Psoas muscle (tissue), 8 donors: Measurements from ENCODE around the gene CYP1B1. TPM values are rescaled to one million over a fixed set of nuclear protein-coding genes. Genes with fewer than 3 reads are reported as not detected.
A peak's percentile ranks its signal among the peaks of the same experiment; 100 is the strongest.
"Not testable (repeated sequence)": the region's sequence is repeated elsewhere in the genome, so short reads cannot be mapped to it uniquely, and the experiment has no call there.

Experiments used
- ATAC-seq, 4 donors: fragments of 200-7000 bp; cut with Tn5 transposase; one replicate each; pipeline ENCODE4 v1.9.1; 2020; ENCODE audit warnings: moderate library complexity in 3 of 4, mild to moderate bottlenecking in 2 of 4
- DNase-seq, 2 donors: peaks; one replicate each; pipeline ENCODE4 v3.0.0-alpha.2; 2020
- H3K27ac ChIP-seq: fragments of 200-600 bp; one replicate; pipeline ENCODE4 v1.8.0; 2022
- H3K27me3 ChIP-seq, 3 donors: fragments of 200-600 bp in 1 of 3; one replicate each; pipeline versions ENCODE4 v1.6.1 to v1.8.0; 2013 to 2022; ENCODE audit warnings: low read length in 2 of 3, mild to moderate bottlenecking in 2 of 3, moderate library complexity in 1 of 3; ENCODE audit not compliant: insufficient read depth in 3 of 3
- H3K36me3 ChIP-seq, 2 donors: fragments of 200-600 bp in 1 of 2; one replicate each; pipeline versions ENCODE4 v1.6.1 to v1.8.0; 2013 to 2022; ENCODE audit warnings: low read depth in 1 of 2, mild to moderate bottlenecking in 1 of 2, moderate library complexity in 1 of 2; ENCODE audit not compliant: insufficient read depth in 1 of 2
- H3K4me1 ChIP-seq: fragments of 200-600 bp; one replicate; pipeline ENCODE4 v1.8.0; 2022
- H3K4me3 ChIP-seq: fragments of 200-600 bp; one replicate; pipeline ENCODE4 v1.8.0; 2022; ENCODE audit warnings: mild to moderate bottlenecking
- H3K9me3 ChIP-seq: fragments of 200-600 bp; one replicate; pipeline ENCODE4 v1.8.0; 2022
- CTCF ChIP-seq: fragments of 200-600 bp; IDR thresholded peaks from one replicate; pipeline ENCODE4 v1.8.0; 2022; ENCODE audit warnings: antibody characterized with exemption
- WGBS, 3 donors: extraction: QIAGEN DNeasy Blood & Tissue Kit; methylation state at CpG; one replicate each; pipeline versions ENCODE4 v1.1.6 to v1.1.7; 2013; 5-methylcytosine and 5-hydroxymethylcytosine counted together
- intact Hi-C, 2 donors: fragments of 100-400 bp; cut with DNase I; formaldehyde crosslinking; loops; one replicate each; pipeline versions ENCODE4 v1.11.0 to v1.14.2; 2022
- polyA plus RNA-seq, 3 donors: library from polyadenylated mRNA; stranded (reverse); fragments of 200-250 nt; gene quantifications; one replicate each; pipeline ENCODE4 v1.2.3, GENCODE V29; 2013
- total RNA-seq, 4 donors: library from RNA; stranded (reverse); fragmentation: NEBNext Ultra II Directional in 2 of 4; extraction: Animal tissue kit (Norgen Biotek cat#: 25700) in 2 of 4; gene quantifications; one replicate each; pipeline versions ENCODE4 v1.2.1 to v1.2.4, GENCODE V29; 2021 to 2023
- donor health status: healthy with polysubstance abuse.
- donor health status: DM: no; HTN: no; CAD: no; lungs with moderate emphysema.
- donor health status: Bipolar disorder and iron deficiency.
- donor health status: healthy.
- donor health status: DM: yes; HTN: yes; CAD: no.
- donor health status: DM: no; HTN: no; CAD: no.
- donor health status: DM: no; HTN: no; CAD: no.
- donor health status: DM: yes; HTN: yes; CAD: no.

The CYP1B1 gene
- total and polyA plus RNA-seq, 7 donors = 1.1 to 53.1 (median 6.8) TPM

- ATAC-seq, DNase-seq, H3K4me3 ChIP-seq, H3K27ac ChIP-seq, intact Hi-C loops, H3K9me3 ChIP-seq, H3K4me1 ChIP-seq, H3K27me3 ChIP-seq, H3K36me3 ChIP-seq: not testable (repeated sequence)
- 81 to 87% (median 82%) methylated on average over 9 of the region's 9 CpGs for WGBS, 3 donors
These were observed 6.8 kb upstream of the CYP1B1 start for GRCh38 chr2:38082727-38083126.

GRCh38 chr2:38080346-38080745, 4.4 kb upstream of the CYP1B1 start:
- no peak overlapping the region for H3K4me3 ChIP-seq
- intact Hi-C loops = no loop called here
- TF ChIP-seq CTCF = no peak
- DNase-seq (no peak), ATAC-seq (no peak)
- 74 to 93% (median 89%) methylated on average over 3 of the region's 3 CpGs for WGBS, 3 donors
- H3K27me3 ChIP-seq = peaks cover 0 to 9% (median 9%) of the 10 kb centered on the region in 3 donors
- H3K9me3 ChIP-seq = no peaks in the 10 kb centered on the region
- no peaks in the 10 kb centered on the region for H3K36me3 ChIP-seq
- H3K4me1 ChIP-seq = peaks cover 8% of the 10 kb centered on the region
- no peak overlapping the region for H3K27ac ChIP-seq

- 70 to 83% (median 80%) methylated on average over 11 of the region's 11 CpGs for WGBS, 3 donors
- TF ChIP-seq CTCF = no peak
- Histone ChIP-seq H3K27ac (no peak overlapping the region), H3K36me3 (no peaks in the 10 kb centered on the region), H3K4me1 (peaks cover 15% of the 10 kb centered on the region), H3K9me3 (no peaks in the 10 kb centered on the region), H3K4me3 (no peak overlapping the region), H3K27me3 (peaks cover 0 to 19% (median 17%) of the 10 kb centered on the region in 3 donors)
- DNase-seq (no peak), ATAC-seq (no peak)
- intact Hi-C loops = loop anchor here in 1 of 2 donors (10.0 kb wide), 1 partner anchor 95 kb away; no protein-coding TSS in a partner anchor
These were observed 3.4 kb upstream of the CYP1B1 start for GRCh38 chr2:38079116-38080052.

- WGBS, 3 donors = 26 to 31% (median 30%) methylated on average over 12 of the region's 12 CpGs
- Histone ChIP-seq H3K4me1 (peaks cover 25% of the 10 kb centered on the region), H3K36me3 (no peaks in the 10 kb centered on the region), H3K4me3 (peak overlapping the region; percentile 70), H3K27me3 (peaks cover 0 to 34% (median 25%) of the 10 kb centered on the region in 3 donors), H3K27ac (peak overlapping the region; percentile 77), H3K9me3 (no peaks in the 10 kb centered on the region)
- TF ChIP-seq CTCF = no peak
- intact Hi-C loops = loop anchor here in 1 of 2 donors (10.0 kb wide), 1 partner anchor 93 kb away; no protein-coding TSS in a partner anchor
- DNase-seq (no peak), ATAC-seq (no peak)
These were observed 1.4 kb upstream of the CYP1B1 start for GRCh38 chr2:38077431-38077769.

- intact Hi-C loops = loop anchor here in 1 of 2 donors (1.0 to 10.0 kb wide), 2 partner anchors 92 to 197 kb away; no protein-coding TSS in a partner anchor
- Histone ChIP-seq H3K4me1 (peaks cover 25% of the 10 kb centered on the region), H3K4me3 (peak overlapping the region; percentile 70), H3K27me3 (peaks cover 0 to 34% (median 25%) of the 10 kb centered on the region in 3 donors), H3K27ac (peak overlapping the region; percentile 77), H3K36me3 (no peaks in the 10 kb centered on the region), H3K9me3 (no peaks in the 10 kb centered on the region)
- whole genome bisulfite sequencing, 3 donors = 1% methylated on average over 68 to 76 of the region's 76 CpGs
- DNase-seq (peak; percentile 79 to 87), ATAC-seq (peak; percentile 54 to 75 (median 72))
- TF ChIP-seq CTCF = no peak
These were observed 919 bp upstream of the CYP1B1 start for GRCh38 chr2:38076710-38077430.
